Amygdala (tissue), 56 donors: Measurements from ENCODE around the gene NR4A3.
"Not testable (repeated sequence)": the region's sequence is repeated elsewhere in the genome, so short reads cannot be mapped to it uniquely, and the experiment has no call there.

ENCODE experiments used
- DNase-seq, 56 donors: peaks; one replicate each; lab custom pipeline; 2025; lab: John Stamatoyannopoulos, UW

Gene NR4A3

GRCh38 chr9:99821396-99822108, at the start of gene NR4A3:
Gene NR4A3 (plus strand): TSS chr9:99821885. CDS start chr9:99828043, 6,158 bp downstream.
- peak; percentile 66 to 97 (median 89) for DNase-seq

- DNase-seq, result no peak
Observed at GRCh38 chr9:99773468-99774138, 48.1 kb upstream of the NR4A3 start.

- DNase-seq, result no peak
Observed at GRCh38 chr9:99778308-99778707, 43.4 kb upstream of the NR4A3 start.

- peak in 10 of 56 donors; percentile 2 to 44 (median 6) for DNase-seq
Observed at GRCh38 chr9:99778836-99779235, 42.8 kb upstream of the NR4A3 start.

GRCh38 chr9:99779277-99779676, 42.4 kb upstream of the NR4A3 start:
- DNase-seq, result no peak

GRCh38 chr9:99782349-99782748, 39.3 kb upstream of the NR4A3 start:
- DNase-seq, result not testable (repeated sequence)

GRCh38 chr9:99782962-99783718, 38.5 kb upstream of the NR4A3 start:
- no peak for DNase-seq

- no peak for DNase-seq
Observed at GRCh38 chr9:99783799-99784198, 37.9 kb upstream of the NR4A3 start.

- no peak for DNase-seq
Observed at GRCh38 chr9:99785010-99785590, 36.6 kb upstream of the NR4A3 start.

- no peak for DNase-seq
Observed at GRCh38 chr9:99787556-99787955, 34.1 kb upstream of the NR4A3 start.

GRCh38 chr9:99793528-99793927, 28.2 kb upstream of the NR4A3 start:
- no peak for DNase-seq

- DNase-seq, result peak in 1 of 56 donors; percentile 7
Observed at GRCh38 chr9:99796231-99796630, 25.5 kb upstream of the NR4A3 start.

- no peak for DNase-seq
Observed at GRCh38 chr9:99801775-99802174, 19.9 kb upstream of the NR4A3 start.

- no peak for DNase-seq
Observed at GRCh38 chr9:99803694-99804093, 18.0 kb upstream of the NR4A3 start.

GRCh38 chr9:99807276-99807852, 14.3 kb upstream of the NR4A3 start:
- peak in 12 of 56 donors; percentile 6 to 62 (median 25) for DNase-seq

- DNase-seq, result no peak
Observed at GRCh38 chr9:99807956-99808355, 13.7 kb upstream of the NR4A3 start.

GRCh38 chr9:99808454-99808853, 13.2 kb upstream of the NR4A3 start:
- no peak for DNase-seq

GRCh38 chr9:99809586-99810319, 11.9 kb upstream of the NR4A3 start:
- DNase-seq, result no peak

GRCh38 chr9:99811172-99811571, 10.5 kb upstream of the NR4A3 start:
- DNase-seq, result no peak
